Right renal cortex interstitium (tissue), 3 donors: ENCODE measurements around the gene FOXL1. TPM values are rescaled to one million over a fixed set of nuclear protein-coding genes. Genes with fewer than 3 reads are reported as not detected.

Experiments
- DNase-seq, 3 donors: peaks; one replicate each; pipeline ENCODE4 v3.0.0-alpha.2; 2013; ENCODE audit warnings: low read depth in 3 of 3, low spot score in 2 of 3
- polyA plus RNA-seq, 3 donors: library from polyadenylated mRNA; unstranded; fragments of 120-200 nt; gene quantifications; one replicate each; pipeline ENCODE4 v1.2.1, GENCODE V29; 2013; ENCODE audit not compliant: insufficient read length in 3 of 3

FOXL1 gene
- 10 to 100 TPM; 14.1 to 17.7 (median 15.4) TPM for polyA plus RNA-seq

DNA sequence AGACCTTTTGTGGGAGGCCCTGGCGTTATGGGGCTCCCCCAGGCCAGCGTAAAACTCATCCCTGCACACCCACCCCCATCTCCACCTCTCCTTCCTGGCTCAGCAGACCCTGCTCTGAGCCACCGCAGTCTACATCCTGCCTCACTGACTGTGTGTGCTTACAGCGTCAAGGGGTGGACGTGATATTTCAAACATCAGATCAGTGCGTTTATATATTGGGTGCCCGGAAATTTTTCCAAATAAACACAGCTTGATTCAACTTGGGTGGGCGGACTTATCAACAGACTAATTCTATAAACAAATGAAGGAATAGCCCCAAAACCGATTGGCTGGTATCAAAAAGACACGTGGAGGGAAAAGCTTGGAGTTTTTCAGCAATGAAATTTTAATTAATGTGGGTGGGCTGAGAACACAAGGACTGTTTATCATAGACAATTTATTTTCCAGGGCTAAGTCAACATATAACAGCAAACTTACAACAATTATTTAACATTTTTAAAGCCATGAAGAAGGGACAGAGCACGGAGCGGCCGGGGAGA is at the start of gene FOXL1:
TSS of gene FOXL1 (plus strand) at position 489 of the 539 bp plus-strand sequence. CDS start 175 bp downstream, outside the sequence.
- DNase-seq: no peak

DNA sequence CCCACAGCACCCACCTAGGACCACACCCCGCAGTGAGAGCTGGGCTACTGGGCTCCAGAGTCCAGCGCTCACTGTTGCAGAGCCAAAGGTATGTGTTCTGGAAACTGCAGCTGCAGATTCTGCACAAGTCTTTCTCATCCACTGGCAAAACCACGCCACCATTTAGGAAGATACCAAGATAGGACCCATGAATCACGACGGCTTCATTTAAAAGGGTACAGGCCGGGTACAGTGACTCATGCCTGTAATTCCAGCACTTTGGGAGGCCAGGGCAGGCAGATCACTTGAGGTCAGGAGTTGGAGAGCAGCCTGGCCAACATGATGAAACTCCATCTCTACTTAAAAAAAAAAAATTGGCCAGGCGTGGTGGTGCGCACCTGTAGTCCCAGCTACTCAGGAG is 49.2 kb upstream of the FOXL1 start:
- no peak for DNase-seq

DNA sequence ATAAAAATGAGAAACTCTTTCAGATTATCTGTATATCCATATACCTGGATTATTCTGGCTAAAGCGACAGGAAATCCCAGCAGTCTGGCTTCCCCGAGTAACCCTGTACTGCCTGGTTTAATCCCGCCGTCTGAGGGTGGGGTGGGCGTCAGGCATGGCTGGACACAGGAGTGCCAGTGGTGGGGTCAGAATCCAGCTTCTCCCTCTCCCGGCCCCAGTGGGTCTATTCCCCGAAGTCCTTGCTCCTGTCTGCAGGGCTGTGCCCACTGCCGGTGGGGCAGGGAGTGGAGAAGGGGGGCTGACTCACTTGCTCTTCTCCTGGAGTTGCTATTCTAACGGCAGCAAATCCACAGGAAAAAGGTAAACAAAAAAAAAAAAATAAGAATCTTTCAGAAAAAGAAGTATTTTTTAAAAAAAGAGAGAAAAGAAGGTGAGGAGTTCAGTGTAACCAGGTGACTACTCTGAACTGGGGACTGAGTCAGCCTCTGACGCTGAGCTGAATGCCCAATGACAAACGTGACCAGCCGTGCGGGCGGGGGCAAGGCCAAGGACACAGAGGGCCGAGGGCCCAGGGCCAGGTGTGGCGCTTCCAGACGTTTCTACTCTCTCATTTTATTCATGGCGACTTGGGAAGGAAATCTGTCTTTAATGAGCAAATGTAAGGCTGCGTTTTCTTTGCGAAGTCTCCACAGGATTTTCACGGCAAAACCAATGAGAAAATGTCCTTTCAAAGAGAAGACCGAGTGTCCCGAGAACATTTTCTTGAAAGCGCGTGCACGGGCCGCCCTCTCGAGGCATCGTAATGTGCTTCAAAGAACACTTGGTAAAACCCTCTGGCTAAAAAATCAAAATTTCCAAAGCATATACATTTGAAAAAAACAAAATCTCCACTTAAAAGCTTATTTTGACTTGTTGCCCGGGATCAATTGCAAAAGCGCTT is 47.8 kb upstream of the FOXL1 start:
- DNase-seq: no peak

DNA sequence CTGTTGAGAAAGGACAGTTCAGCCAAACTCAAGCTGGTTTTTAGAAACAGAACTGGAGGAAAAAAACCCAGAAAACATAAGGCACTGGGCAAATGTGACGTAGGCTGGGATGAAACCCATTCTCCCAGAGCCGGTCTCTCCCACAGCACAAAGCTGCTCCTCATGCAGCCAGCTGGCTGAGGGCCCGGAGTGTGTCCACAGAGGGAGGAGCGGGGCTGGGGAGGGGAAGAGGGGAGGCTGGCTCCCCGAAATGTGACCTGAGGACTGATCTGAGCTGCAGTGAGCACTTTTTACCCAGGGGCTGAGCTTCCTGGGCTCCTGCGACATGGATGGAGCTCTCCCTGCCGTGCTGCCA is 47.2 kb upstream of the FOXL1 start:
- no peak for DNase-seq

DNA sequence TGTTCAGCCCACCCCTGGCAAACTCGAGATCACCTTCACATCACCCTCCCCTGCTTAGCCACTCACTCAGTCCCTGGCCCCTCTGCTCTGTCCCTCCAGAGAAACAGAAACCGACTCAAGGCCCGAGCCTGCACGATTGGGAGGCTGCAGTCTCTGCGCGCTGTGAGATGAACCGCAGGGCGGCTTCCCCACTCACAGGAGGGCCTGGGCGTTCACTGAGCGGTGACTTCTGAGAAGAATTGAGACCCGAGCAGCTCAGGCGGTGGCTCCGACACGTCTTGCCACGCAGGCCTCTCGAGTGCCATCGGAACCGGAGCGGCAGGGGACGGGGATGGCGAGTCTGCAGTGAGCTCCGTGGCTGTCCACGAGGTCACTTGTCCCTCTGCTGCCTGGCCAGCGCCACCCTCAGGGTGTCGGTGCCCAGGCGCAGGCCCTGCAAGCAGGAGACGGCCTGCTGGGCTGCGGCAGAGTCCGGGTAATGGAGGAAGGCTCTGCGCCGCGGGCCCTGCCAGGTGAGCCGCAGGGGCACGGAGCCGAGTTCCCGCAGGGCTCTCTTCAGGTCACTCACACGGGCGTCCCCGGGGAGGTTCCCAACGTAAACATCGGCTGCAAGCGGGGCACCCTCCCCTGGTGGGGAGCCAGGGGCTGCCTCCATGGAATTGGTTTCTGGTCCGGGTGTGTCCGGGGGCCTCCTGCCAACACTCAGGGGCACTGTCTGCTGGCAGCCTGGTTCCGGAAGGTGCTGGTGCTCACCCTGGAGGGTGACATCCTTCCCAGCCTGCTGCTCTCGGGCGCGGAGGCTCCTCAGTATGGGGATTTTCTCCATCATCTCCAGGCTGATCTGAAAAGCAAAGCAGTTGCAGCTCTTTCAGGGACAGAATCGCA is 46.5 kb upstream of the FOXL1 start:
- DNase-seq: no peak

DNA sequence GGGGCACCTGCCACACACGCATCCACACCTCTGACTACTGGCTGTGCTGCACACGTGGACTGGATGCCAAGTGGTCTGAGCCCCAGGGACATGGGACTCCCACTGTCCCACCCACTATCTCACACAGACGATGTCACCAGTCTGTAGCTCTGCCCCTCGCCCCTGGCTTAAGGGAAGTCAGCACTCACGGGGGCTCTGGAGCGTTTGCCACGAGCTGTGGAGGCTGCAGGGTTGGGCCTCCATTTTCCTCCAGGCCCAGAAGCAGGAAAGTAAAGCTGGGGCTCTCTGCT is 45.9 kb upstream of the FOXL1 start:
- DNase-seq: no peak

DNA sequence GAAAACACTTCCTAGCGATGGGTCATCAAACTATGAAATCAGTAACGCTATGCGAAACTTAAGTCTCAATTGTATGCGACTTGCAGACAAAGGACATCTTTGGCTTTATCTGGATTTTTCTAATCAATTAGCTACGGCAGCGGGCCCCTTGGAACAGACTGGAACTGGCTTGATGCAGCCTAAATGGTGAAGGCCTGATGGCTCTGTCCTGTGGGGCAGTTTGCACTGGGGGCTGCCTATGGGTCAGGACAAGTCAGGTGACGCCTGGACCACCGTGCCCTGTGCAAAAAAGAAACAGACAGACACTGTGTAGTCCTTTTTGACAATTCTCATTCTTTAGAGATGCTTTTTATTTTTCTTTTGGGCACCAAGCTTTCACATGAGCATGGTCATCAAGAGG is 45.3 kb upstream of the FOXL1 start:
- DNase-seq: no peak

DNA sequence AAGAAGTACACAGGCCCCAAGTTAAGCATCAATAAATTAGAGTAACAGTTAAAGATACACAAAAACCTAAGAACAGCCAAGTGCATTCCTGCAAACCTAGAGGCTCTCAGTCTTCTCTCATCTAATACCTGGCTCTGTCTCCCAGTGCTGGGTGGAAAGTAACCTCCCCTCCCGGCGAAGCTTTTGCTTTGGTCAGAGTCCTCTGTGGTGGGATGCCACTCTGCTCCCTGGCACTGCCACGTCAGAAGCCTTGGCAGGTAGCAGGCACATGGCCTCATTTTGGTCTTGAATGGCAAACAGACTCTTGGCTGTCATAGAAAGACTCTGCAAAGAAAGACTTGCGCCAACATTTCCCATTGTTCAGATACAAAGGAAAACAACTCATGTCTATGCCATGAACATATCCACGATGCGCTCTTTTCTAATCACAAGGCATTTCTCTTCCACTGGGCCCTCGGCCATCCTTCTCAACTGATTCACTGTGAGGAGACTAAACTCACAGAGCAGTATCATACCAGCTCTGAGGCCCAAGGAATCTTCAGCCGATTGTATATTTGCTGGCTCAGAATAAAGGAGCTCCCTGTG is 44.5 kb upstream of the FOXL1 start:
- DNase-seq: no peak

DNA sequence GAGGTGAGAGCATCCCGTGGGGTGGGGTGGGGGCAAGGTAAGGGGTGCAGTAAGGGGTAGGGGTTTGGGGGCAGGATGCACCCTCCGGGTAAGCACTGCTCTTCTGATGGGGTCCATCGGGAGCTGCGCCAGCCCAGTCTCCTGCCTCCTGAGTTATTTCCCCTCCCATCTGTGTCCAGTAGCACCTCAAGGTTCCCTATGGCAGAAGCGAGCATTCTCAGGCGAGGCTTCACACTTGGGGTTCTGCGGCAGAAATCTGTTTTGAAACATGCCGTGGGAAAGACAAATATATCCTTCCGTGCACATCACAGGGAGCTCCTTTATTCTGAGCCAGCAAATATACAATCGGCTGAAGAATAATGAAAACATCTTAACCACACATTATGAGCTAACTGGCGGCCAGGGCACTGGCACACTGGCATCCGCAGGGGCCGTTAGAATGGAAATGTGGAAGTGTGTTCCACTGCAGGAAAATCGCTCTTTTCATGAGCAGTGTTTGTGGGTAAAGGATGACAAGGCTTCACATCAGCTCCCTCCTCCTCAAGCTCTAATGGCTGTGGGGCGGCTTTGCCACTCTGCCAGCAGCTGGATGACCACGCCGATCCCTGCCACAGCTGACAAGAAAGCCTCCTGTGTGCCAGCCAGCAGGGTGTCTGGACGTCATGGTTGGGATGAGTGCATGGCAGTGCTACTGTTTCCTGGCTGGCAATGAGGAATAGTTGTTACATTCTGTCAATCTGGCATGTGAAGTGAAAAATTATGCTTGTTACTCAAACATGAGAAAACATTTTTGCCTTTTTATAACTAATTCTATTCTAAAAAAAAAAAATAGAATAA is 43.4 kb upstream of the FOXL1 start:
- no peak for DNase-seq

DNA sequence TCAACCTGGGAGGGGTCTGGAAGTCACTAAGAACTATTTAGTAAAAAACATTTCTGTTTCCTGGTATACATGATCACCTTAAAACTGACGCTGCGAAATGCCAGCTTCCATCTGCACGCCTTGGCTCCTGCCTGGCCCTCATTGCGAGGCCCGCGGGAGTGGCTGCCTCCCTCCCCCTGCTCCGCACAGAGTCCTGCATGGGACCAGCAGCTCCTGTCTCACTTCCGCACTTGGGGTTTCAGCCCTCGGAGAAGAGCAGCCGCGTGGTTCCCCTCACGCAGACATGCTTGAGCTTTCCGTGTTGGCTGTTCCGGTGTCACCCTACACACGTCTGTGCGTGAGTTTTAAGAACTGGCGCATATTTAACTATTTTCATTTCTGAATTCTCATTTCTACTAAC is 41.7 kb upstream of the FOXL1 start:
- no peak for DNase-seq

DNA sequence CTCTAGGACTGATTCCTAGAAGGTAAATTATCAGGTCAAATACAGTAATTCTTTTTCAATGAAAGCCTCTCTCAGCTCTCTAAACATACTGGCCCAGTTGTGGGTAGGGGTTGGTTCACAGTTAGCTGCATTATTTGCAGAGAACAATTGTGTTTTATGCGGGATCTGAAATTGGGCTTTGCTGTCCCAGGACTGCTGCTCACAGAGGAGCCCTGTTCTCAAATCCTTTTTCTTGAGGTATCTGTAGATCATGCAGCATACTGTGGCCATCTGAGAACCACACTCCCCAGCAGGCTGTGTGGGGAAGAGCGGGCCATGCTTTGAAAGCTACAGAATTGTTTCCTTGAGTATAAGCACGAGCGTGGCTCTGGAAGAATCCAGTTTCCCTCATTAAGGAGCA is 40.9 kb upstream of the FOXL1 start:
- no peak for DNase-seq

DNA sequence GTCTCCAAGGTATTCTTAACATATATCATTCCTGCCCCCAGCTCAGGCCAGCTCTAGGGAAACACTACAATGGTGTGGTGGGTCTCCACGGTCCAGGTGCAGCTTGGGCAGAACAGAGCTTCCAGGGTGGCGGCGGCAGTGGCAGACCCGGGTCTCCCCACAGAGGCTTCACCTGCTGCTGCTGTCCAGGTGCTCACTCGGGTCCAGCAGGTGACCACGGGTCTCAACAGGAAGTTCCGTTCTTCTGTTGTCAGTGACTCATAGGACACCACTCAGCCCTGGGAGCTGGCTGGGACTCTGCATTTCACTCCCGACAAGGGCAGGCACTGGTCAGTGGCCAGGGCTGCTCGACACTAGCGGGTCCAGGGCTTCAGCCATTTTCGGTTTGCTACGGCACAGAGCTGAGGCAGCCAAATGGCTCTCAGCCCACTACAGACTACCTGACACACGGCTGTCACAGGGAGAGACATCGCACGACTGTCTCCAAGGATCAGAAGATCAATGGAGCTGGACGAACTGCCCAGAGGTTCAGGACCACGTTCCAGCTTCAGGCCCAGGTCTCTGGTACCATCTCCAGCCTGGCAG is 40.1 kb upstream of the FOXL1 start:
- DNase-seq: no peak

DNA sequence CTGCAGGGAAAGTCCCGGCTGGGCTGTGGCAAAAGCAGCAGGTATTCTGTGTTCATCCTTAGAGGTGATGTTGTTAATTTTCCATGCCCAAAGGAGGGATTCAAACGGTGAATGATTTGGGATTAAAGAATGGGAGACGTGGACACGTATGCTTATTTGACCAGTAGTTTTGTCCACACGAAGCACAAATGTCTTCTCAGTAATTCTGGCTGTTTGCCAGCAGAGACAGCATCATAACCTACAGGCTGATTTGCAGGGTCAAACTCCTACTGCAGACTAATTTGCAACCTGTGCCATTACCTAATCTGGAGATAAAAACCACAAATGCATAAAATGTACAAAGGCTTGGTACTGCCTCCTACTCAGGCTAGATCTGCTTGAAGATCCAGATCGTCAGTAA is 37.5 kb upstream of the FOXL1 start:
- no peak for DNase-seq

DNA sequence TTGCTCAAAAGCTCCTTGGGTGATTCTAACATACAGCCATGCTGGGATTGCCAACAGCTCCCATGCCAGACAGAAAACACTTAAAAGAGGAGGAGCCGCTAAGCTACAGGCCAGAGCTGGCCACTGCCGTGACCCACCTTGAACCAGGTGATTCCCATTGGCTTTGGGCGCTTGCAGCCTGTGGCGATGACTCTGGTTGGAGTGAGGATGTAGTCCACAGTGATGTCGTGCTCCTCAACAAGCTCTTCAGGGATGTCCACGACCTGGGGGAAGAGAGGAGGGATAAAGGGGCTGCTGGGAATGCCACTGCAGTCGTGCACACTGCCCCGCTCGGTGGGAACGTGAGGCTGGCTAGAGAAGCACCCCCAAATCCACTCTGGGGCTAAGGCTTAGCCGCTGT is 36.8 kb upstream of the FOXL1 start:
- no peak for DNase-seq

DNA sequence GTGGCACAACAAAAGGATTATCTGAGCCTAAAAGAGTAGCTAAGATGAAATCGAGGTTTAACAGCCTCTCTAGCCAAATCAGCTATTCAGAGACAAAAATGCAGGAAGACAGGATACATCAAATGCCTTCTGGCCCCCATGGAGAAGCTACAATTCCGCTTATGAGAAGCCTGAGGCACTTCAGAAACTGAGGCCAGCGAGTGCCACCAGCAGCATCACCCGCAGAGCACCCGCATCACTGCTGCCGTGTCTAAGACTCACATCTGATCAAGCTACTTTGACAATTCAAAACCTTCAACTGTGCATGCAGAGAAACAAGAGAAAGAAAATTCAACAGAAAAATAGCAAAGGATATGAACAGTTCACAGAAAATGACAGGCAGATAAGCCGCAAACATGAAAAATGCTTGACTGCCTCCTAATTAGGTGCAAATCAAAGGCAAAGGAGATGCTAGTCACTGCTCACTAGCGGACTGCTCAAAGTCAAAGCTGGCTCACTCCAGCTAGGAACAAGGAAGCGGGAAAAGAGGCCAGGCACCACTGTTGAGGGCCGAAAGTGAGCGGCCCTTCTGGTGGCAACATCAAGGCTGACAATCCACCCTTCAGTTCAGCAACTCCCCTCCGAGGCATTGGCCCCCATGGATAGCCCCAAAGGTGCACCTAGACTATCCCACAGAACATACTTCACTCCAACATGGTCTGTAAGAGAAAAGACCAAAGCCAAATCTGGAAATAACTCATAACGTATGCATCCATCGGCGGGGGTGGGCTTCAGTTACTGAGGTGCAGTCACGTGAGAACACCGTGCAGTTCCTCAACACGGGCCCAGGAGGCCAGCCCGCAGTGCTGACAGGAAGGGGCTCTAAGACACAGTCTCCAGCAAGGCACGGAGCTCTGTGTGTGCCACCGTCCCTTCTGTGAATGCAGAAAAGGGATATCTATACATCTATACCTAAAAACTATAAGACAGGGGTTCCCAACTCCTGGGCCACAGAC is 35.3 kb upstream of the FOXL1 start:
- no peak for DNase-seq

DNA sequence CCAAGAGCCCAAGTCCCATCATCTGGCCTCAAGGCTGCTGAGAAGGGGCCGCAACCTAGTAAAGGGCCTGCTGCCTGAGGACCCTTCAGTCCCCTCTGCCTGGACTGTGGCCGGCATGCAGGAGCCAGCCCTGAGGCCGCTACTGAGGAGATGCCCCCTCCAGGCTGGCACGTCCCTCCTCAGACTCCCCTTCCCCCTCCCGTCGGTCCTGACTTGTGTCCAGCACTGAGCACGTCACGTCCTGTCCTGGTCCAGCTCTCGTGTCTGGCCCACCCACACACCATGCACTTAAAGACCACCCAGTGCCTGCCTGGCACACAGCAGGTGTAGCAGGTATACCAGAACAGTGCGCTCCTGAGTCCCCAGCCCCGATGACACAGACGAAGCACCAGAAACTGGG is 32.9 kb upstream of the FOXL1 start:
- no peak for DNase-seq

DNA sequence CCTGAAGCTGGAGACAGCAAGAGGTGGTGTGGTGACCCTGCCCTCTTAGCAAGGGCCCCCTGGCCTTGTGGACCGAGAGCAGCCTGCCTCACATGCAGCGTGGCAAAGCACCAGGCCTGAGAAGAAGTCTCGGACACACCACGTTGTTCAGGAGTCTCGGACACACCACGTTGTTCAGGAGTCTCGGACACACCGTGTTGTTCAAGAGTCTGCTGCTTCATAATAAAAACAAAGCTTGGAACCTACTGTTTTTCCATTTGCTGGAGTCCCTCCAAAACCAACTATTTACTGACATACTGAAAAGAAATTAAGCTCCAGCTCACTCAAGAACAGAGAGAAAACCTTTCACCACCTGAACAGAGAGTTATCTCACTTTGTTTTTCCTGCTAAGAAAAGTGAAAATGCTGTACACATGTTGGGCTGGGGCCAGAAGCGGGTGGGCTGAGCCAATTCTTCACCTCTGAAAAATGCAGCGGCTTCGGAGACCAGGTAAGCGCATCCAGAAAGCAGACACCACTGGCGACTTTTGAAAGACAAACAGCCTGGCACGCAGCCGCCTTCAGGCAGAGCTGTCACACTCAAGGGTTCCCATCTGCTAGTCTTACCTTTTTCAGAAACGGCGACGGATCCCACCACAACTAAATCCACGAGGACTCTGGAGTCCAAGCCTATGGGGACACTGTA is 32.3 kb upstream of the FOXL1 start:
- no peak for DNase-seq

DNA sequence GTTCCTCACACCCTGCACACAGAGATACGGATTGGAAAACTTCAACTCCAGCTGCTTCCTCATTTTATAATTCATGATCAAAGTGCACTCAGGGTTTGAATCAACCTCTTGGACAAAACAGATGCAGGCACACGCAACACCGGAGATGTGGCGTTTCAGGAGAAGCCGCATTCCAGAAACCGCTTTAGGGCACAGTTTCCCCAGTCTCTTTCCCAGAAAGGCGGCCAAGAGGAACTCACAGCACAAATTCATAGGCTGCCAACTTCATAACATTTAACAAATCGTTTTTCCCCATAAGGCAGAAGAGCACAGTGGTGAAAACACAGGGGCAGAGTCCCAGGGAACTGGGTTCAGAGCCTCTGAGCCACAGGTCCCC is 31.7 kb upstream of the FOXL1 start:
- DNase-seq: no peak
